WTC11 (cell line): ENCODE results near the gene CAMKMT. TPM values are rescaled to one million over a fixed set of nuclear protein-coding genes. Genes with fewer than 3 reads are reported as not detected.

ENCODE experiments used
- ATAC-seq: fragments of 200-7000 bp; cut with Tn5 transposase; 2 replicates; pipeline ENCODE4 v1.10.0; 2021; ENCODE audit warnings: mild to moderate bottlenecking, moderate library complexity
- CTCF ChIA-PET: fragments of 300-600 bp; sonication (Branson Sonifier 250); formaldehyde crosslinking; loops from one replicate; lab custom pipeline; 2021; ENCODE audit warnings: antibody characterized with exemption; lab: Charles Lee
- POLR2A ChIA-PET: fragments of 350-600 bp; sonication (Branson Sonifier 250); formaldehyde crosslinking; loops from one replicate; lab custom pipeline; 2021; ENCODE audit warnings: antibody characterized with exemption; lab: Charles Lee
- DNase-seq: peaks from one replicate; pipeline ENCODE4 v3.0.0; 2021; ENCODE audit warnings: low spot score
- H3K27ac Mint-ChIP-seq: 2 replicates; pipeline ENCODE4 v1.8.0; 2021; ENCODE audit warnings: mixed read lengths
- H3K27me3 Mint-ChIP-seq: 2 replicates; pipeline ENCODE4 v1.8.0; 2021; ENCODE audit warnings: low read depth, mild to moderate bottlenecking, moderate library complexity, mixed read lengths
- H3K36me3 Mint-ChIP-seq: 2 replicates; pipeline ENCODE4 v1.8.0; 2021; ENCODE audit warnings: mixed read lengths
- H3K4me1 Mint-ChIP-seq: 2 replicates; pipeline ENCODE4 v1.8.0; 2022; ENCODE audit warnings: mixed read lengths
- H3K4me3 Mint-ChIP-seq: 2 replicates; pipeline ENCODE4 v1.8.0; 2021; ENCODE audit warnings: mild to moderate bottlenecking, moderate library complexity, mixed read lengths
- H3K9me3 Mint-ChIP-seq: 2 replicates; pipeline ENCODE4 v1.8.0; 2021; ENCODE audit warnings: mixed read lengths
- ARID4B ChIP-seq: sonication (generic); formaldehyde crosslinking; IDR thresholded peaks from 2 replicates; pipeline ENCODE4 v1.8.0; 2023; ENCODE audit warnings: missing genetic modification reagents, mild to moderate bottlenecking, borderline replicate concordance
- ATF1 ChIP-seq: sonication (generic); formaldehyde crosslinking; IDR thresholded peaks from 2 replicates; pipeline ENCODE4 v1.8.1; 2023; ENCODE audit warnings: mild to moderate bottlenecking, moderate library complexity, missing genetic modification reagents
- ATF6 ChIP-seq: sonication (generic); formaldehyde crosslinking; IDR thresholded peaks from 2 replicates; pipeline ENCODE4 v1.8.1; 2023; ENCODE audit warnings: mild to moderate bottlenecking, missing genetic modification reagents
- E2F1 ChIP-seq: sonication (generic); formaldehyde crosslinking; IDR thresholded peaks from 2 replicates; pipeline ENCODE4 v1.8.0; 2022; ENCODE audit warnings: mild to moderate bottlenecking, missing genetic modification reagents
- E2F4 ChIP-seq: sonication (generic); formaldehyde crosslinking; IDR thresholded peaks from 2 replicates; pipeline ENCODE4 v1.8.1; 2022; ENCODE audit warnings: low read depth, mild to moderate bottlenecking, moderate library complexity, missing genetic modification reagents, borderline replicate concordance
- ERG ChIP-seq: fragments of 250-450 bp; sonication (Bioruptor Pico); IDR thresholded peaks from 2 replicates; pipeline ENCODE4 v1.8.0; 2021; ENCODE audit warnings: mild to moderate bottlenecking
- ESRRA ChIP-seq: sonication (generic); formaldehyde crosslinking; IDR thresholded peaks from 2 replicates; pipeline ENCODE4 v1.8.1; 2022; ENCODE audit warnings: mild to moderate bottlenecking, missing genetic modification reagents, borderline replicate concordance
- FOXP4 ChIP-seq: sonication (generic); formaldehyde crosslinking; IDR thresholded peaks from 2 replicates; pipeline ENCODE4 v1.8.0; 2022; ENCODE audit warnings: mild to moderate bottlenecking, missing genetic modification reagents
- GABPB1 ChIP-seq: sonication (generic); formaldehyde crosslinking; IDR thresholded peaks from 2 replicates; pipeline ENCODE4 v1.8.1; 2023; ENCODE audit warnings: mild to moderate bottlenecking, missing genetic modification reagents
- IRF2 ChIP-seq: sonication (generic); formaldehyde crosslinking; IDR thresholded peaks from 2 replicates; pipeline ENCODE4 v1.8.0; 2022; ENCODE audit warnings: low read depth, missing genetic modification reagents, borderline replicate concordance
- NR3C1 ChIP-seq: sonication (generic); formaldehyde crosslinking; conservative IDR thresholded peaks from 2 replicates; pipeline ENCODE4 v1.8.1; 2023; ENCODE audit warnings: low read depth, mild to moderate bottlenecking, missing genetic modification reagents
- OVOL2 ChIP-seq: fragments of 250-450 bp; sonication (Bioruptor Pico); IDR thresholded peaks from 2 replicates; pipeline ENCODE4 v1.9.0; 2021; ENCODE audit warnings: mild to moderate bottlenecking, borderline replicate concordance
- RORB ChIP-seq: fragments of 250-450 bp; sonication (Bioruptor Pico); IDR thresholded peaks from 2 replicates; pipeline ENCODE4 v1.9.0; 2021; ENCODE audit warnings: mild to moderate bottlenecking
- SMAD4 ChIP-seq: sonication (generic); formaldehyde crosslinking; IDR thresholded peaks from 2 replicates; pipeline ENCODE4 v1.8.0; 2022; ENCODE audit warnings: mild to moderate bottlenecking, missing genetic modification reagents
- TEAD1 ChIP-seq: sonication (generic); formaldehyde crosslinking; IDR thresholded peaks from 2 replicates; pipeline ENCODE4 v1.8.0; 2022; ENCODE audit warnings: mild to moderate bottlenecking, missing genetic modification reagents
- ZBTB21 ChIP-seq: sonication (generic); formaldehyde crosslinking; IDR thresholded peaks from 2 replicates; pipeline ENCODE4 v1.8.1; 2023; ENCODE audit warnings: mild to moderate bottlenecking, missing genetic modification reagents, borderline replicate concordance
- ZMAT4 ChIP-seq: fragments of 250-450 bp; sonication (Bioruptor Pico); IDR thresholded peaks from 2 replicates; pipeline ENCODE4 v1.9.0; 2021; ENCODE audit warnings: mild to moderate bottlenecking
- ZNF121 ChIP-seq: sonication (generic); formaldehyde crosslinking; IDR thresholded peaks from 2 replicates; pipeline ENCODE4 v1.8.0; 2023; ENCODE audit warnings: missing genetic modification reagents
- ZNF138 ChIP-seq: sonication (generic); formaldehyde crosslinking; conservative IDR thresholded peaks from 2 replicates; pipeline ENCODE4 v1.8.1; 2022; ENCODE audit warnings: mild to moderate bottlenecking, moderate library complexity, missing genetic modification reagents
- ZNF219 ChIP-seq: sonication (generic); formaldehyde crosslinking; IDR thresholded peaks from 2 replicates; pipeline ENCODE4 v1.8.0; 2023; ENCODE audit warnings: missing genetic modification reagents, mild to moderate bottlenecking, borderline replicate concordance
- ZNF396 ChIP-seq: fragments of 250-450 bp; sonication (Bioruptor Pico); IDR thresholded peaks from 2 replicates; pipeline ENCODE4 v1.8.0; 2021; ENCODE audit warnings: mild to moderate bottlenecking, moderate library complexity, borderline replicate concordance
- ZNF416 ChIP-seq: fragments of 250-450 bp; sonication (Bioruptor Pico); IDR thresholded peaks from 2 replicates; pipeline ENCODE4 v1.9.0; 2021; ENCODE audit warnings: mild to moderate bottlenecking, inconsistent platforms
- total RNA-seq: library from RNA; stranded (reverse); gene quantifications from 3 replicates; pipeline ENCODE4 v1.2.3, GENCODE V29; 2021

CAMKMT gene
- total RNA-seq, 1 experiment from 2014 or later, result 20.6 TPM

- TF ChIP-seq ATF6 (CRISPR knock-in tag) (no peak), GABPB1 (CRISPR knock-in tag) (no peak), ATF1 (CRISPR knock-in tag) (no peak), ARID4B (CRISPR knock-in tag) (no peak), TEAD1 (CRISPR knock-in tag) (no peak), ZNF416 (CRISPR knock-in tag) (no peak), ZNF396 (CRISPR knock-in tag) (no peak), E2F1 (CRISPR knock-in tag) (no peak)
- TF ChIP-seq, all 79 proteins: peak for 0
Observed at GRCh38 chr2:44650796-44651195, 289.0 kb downstream of the CAMKMT start (continued).

- no peak for ATAC-seq
- TF ChIP-seq ZMAT4 (CRISPR knock-in tag) (no peak), SMAD4 (CRISPR knock-in tag) (no peak), ZNF121 (CRISPR knock-in tag) (no peak), ERG (no peak), RORB (CRISPR knock-in tag) (no peak), OVOL2 (CRISPR knock-in tag) (no peak), NR3C1 (no peak), ESRRA (CRISPR knock-in tag) (no peak), ZNF219 (CRISPR knock-in tag) (no peak), ZBTB21 (no peak), ZNF138 (CRISPR knock-in tag) (no peak), FOXP4 (CRISPR knock-in tag) (no peak), IRF2 (no peak), E2F4 (CRISPR knock-in tag) (no peak)
Observed at GRCh38 chr2:44651974-44652373, 290.2 kb downstream of the CAMKMT start.

More at GRCh38 chr2:44651974-44652373, 290.2 kb downstream of the CAMKMT start:
- POLR2A ChIA-PET, result no interaction called here
- no peaks in the 10 kb centered on the region for H3K36me3 Mint-ChIP-seq
- no peaks in the 10 kb centered on the region for H3K27me3 Mint-ChIP-seq
- no peak overlapping the region for H3K4me3 Mint-ChIP-seq
- DNase-seq, result no peak
- CTCF ChIA-PET, result no interaction called here
- H3K9me3 Mint-ChIP-seq, result 0 out of 2 replicates have a peak, but pooled peaks cover 3% of the 10 kb centered on the region
- H3K4me1 Mint-ChIP-seq, result peaks cover 61% of the 10 kb centered on the region
- H3K27ac Mint-ChIP-seq, result peak overlapping the region; percentile 68; the same call in 1 of the 2 replicates
